Brain microvascular endothelial cell (primary cell): ENCODE data around the gene RIT2.

Experiments
- DNase-seq: peaks from one replicate; pipeline ENCODE4 v3.0.0-alpha.2; 2020
- H3K27ac ChIP-seq: fragments of 250-450 bp; sonication (Bioruptor Pico); 2 replicates; pipeline ENCODE4 v1.5.1; 2020; ENCODE audit warnings: mild to moderate bottlenecking, moderate library complexity
- H3K27me3 ChIP-seq: fragments of 250-450 bp; sonication (Bioruptor Pico); replicated peaks from 2 replicates; pipeline ENCODE4 v1.5.1; 2020; ENCODE audit warnings: mild to moderate bottlenecking
- H3K36me3 ChIP-seq: fragments of 250-450 bp; sonication (Bioruptor Pico); replicated peaks from 2 replicates; pipeline ENCODE4 v1.5.1; 2020; ENCODE audit warnings: mild to moderate bottlenecking
- H3K4me3 ChIP-seq: 2 replicates; pipeline ENCODE4 v1.5.1; 2011; ENCODE audit warnings: low read depth, mild to moderate bottlenecking, control low read depth, low read length, moderate library complexity
- in situ Hi-C: cut with HindIII; loops from 2 replicates; pipeline ENCODE4 v1.10.0; 2017; ENCODE audit warnings: low sequenced_read_pairs, low pct_ligation_motif_present
- TF ChIP-seq, protein P1 (sequence below): IDR thresholded peaks from 2 replicates; pipeline ENCODE4 v1.5.1; 2011; ENCODE audit warnings: low read depth, mild to moderate bottlenecking, moderate library complexity, low read length, control low read depth, inconsistent platforms; ENCODE audit errors: missing control alignments

The RIT2 gene

DNA sequence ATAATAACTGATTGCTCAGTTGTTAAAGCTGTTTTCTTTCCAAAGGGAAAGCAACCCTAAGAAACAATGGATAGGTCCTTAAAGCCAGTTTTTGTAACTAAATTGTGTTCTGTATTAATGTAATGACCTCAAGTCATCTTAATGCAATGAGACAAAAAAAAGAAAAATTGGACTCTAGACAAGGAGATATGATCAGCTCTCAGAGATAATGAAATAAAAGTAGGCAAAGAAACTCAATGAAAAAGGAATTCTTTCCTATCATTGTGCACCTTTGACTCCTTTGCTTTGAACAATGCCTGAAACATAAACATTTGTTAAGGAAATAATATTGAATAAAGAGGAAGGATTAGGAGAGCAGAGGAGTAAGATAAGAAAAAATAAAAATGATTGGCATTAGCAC, 86.1 kb downstream of the RIT2 start:
- in situ Hi-C loops, result no loop called here
- Histone ChIP-seq H3K36me3 (no peaks in the 10 kb centered on the region), H3K4me3 (no peak overlapping the region), H3K27me3 (no peaks in the 10 kb centered on the region), H3K27ac (no peak overlapping the region)
- TF ChIP-seq, protein P1, sequence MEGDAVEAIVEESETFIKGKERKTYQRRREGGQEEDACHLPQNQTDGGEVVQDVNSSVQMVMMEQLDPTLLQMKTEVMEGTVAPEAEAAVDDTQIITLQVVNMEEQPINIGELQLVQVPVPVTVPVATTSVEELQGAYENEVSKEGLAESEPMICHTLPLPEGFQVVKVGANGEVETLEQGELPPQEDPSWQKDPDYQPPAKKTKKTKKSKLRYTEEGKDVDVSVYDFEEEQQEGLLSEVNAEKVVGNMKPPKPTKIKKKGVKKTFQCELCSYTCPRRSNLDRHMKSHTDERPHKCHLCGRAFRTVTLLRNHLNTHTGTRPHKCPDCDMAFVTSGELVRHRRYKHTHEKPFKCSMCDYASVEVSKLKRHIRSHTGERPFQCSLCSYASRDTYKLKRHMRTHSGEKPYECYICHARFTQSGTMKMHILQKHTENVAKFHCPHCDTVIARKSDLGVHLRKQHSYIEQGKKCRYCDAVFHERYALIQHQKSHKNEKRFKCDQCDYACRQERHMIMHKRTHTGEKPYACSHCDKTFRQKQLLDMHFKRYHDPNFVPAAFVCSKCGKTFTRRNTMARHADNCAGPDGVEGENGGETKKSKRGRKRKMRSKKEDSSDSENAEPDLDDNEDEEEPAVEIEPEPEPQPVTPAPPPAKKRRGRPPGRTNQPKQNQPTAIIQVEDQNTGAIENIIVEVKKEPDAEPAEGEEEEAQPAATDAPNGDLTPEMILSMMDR, result no peak
- no peak for DNase-seq

DNA sequence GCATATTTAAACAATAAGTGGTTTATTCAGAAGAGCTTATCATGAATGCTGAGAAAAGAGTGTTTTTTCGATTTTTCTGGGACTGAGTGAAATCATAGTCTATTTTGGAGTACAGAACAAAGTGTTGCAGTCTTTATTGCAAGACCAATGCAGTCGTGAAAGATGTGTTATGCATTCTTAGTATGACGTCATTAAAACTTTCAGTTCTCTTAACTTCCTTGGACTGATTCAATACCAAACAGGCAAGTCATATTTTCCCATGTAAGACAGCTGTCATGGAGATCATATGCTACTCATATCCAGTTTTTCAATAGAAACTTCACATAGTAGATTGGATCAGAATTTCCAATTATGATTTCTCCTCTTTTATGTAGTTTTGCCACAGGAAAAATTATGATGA, 92.6 kb downstream of the RIT2 start:
- in situ Hi-C loops, result no loop called here
- TF ChIP-seq, protein P1, result no peak
- H3K4me3 ChIP-seq, result no peak overlapping the region

DNA sequence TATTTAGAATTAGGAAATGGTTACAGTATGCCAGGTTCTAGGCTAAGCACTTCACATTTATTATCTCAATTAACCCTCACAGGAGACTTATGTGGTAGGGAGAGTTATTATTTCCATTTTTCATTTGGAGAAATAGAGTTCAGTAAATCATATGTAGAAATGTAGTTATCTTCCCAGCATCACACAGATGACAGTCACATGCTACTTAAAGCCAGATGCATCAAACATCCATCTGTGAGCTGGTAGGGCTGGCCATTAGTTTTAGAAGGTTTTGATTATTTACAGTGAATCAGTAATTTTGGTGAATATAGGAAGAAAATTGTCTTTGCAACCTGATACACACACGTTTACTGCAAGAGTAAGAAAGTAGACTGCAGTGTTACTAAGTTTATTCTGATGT, 97.9 kb downstream of the RIT2 start:
- H3K36me3 ChIP-seq, result no peaks in the 10 kb centered on the region
- no peak overlapping the region for H3K27ac ChIP-seq
- TF ChIP-seq, protein P1, result no peak
- H3K27me3 ChIP-seq, result no peaks in the 10 kb centered on the region
- H3K4me3 ChIP-seq, result no peak overlapping the region
- no peak for DNase-seq
- in situ Hi-C loops, result no loop called here

More for the DNA sequence above, 92.6 kb downstream of the RIT2 start:
- H3K36me3 ChIP-seq, result no peaks in the 10 kb centered on the region
- H3K27me3 ChIP-seq, result no peaks in the 10 kb centered on the region
- no peak for DNase-seq
- no peak overlapping the region for H3K27ac ChIP-seq

DNA sequence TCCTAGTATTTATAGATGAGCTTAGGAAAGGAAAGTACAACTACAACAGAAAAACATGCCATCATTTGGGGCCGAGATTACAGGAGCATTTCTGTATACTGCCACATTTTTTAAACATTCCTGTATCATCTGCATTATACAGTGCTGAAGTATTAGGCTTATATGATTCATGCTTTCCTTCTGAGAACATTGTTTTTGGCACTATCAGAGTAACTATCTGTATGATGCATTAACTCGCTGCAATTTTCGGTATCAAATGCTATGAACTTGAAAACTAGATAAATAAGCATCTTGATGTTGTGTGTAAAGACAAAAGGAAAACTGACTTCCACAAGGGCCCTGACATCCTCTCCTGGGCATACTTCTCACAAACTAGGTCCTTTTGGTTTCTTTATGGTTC, 102.0 kb downstream of the RIT2 start:
- DNase-seq, result peak; percentile 49
- TF ChIP-seq, protein P1, result no peak
- no peak overlapping the region for H3K4me3 ChIP-seq

DNA sequence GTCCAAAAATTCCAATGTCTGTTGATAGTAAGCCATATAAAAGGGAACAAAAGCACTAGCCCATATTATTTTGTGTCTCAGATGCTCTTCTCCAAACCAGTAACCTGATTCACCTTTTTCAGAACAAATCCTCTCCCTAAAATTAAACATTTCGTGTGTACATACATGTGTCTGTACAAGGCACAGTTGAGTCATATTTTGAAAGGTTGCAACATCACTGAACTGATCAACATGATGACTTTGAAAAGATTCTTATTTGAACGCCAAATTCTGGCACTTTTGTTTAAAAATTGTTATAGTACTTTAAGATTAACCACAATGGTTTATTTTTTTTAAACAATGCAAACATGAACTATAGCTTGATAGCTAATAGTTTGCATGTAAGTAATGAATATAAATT, 102.5 kb downstream of the RIT2 start:
- no peak overlapping the region for H3K4me3 ChIP-seq
- TF ChIP-seq, protein P1, result no peak

More for the DNA sequence above, 102.0 kb downstream of the RIT2 start:
- Histone ChIP-seq H3K27ac (peak overlapping the region; percentile 32), H3K27me3 (no peaks in the 10 kb centered on the region), H3K36me3 (no peaks in the 10 kb centered on the region)
- in situ Hi-C loops, result no loop called here

DNA sequence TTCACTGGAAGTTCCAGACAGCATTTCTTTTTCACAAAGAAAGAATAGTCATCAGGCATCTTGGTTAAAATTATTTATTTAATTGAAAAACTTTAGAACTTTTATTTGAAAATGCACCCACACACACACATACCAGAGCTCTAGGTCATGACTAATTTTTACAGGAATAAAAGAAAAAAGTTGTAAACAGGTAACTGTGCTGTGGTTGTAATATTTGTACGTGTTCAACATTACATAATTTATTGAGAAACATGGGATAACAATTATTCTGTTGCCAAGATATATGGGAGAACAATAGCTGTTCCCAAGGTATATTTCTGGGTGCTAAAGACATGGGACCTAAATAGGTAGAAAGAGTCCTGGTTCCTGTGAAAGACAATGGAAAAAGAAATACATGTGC, 104.9 kb downstream of the RIT2 start:
- H3K4me3 ChIP-seq, result no peak overlapping the region
- TF ChIP-seq, protein P1, result no peak
- no peak for DNase-seq
- H3K27ac ChIP-seq, result no peak overlapping the region
- no peaks in the 10 kb centered on the region for H3K27me3 ChIP-seq
- H3K36me3 ChIP-seq, result no peaks in the 10 kb centered on the region
- in situ Hi-C loops, result no loop called here

More for the DNA sequence above, 102.5 kb downstream of the RIT2 start:
- Histone ChIP-seq H3K27ac (peak overlapping the region; percentile 32), H3K36me3 (no peaks in the 10 kb centered on the region), H3K27me3 (no peaks in the 10 kb centered on the region)
- DNase-seq, result peak; percentile 13
- in situ Hi-C loops, result no loop called here
